Brain microvascular endothelial cell (primary cell): ENCODE data around the gene SLFNL1.

Source experiments
- DNase-seq: peaks from one replicate; pipeline ENCODE4 v3.0.0-alpha.2; 2020
- H3K27ac ChIP-seq: fragments of 250-450 bp; sonication (Bioruptor Pico); 2 replicates; pipeline ENCODE4 v1.5.1; 2020; ENCODE audit warnings: mild to moderate bottlenecking, moderate library complexity
- H3K27me3 ChIP-seq: fragments of 250-450 bp; sonication (Bioruptor Pico); replicated peaks from 2 replicates; pipeline ENCODE4 v1.5.1; 2020; ENCODE audit warnings: mild to moderate bottlenecking
- H3K36me3 ChIP-seq: fragments of 250-450 bp; sonication (Bioruptor Pico); replicated peaks from 2 replicates; pipeline ENCODE4 v1.5.1; 2020; ENCODE audit warnings: mild to moderate bottlenecking
- H3K4me3 ChIP-seq: 2 replicates; pipeline ENCODE4 v1.5.1; 2011; ENCODE audit warnings: low read depth, mild to moderate bottlenecking, control low read depth, low read length, moderate library complexity
- in situ Hi-C: cut with HindIII; loops from 2 replicates; pipeline ENCODE4 v1.10.0; 2017; ENCODE audit warnings: low sequenced_read_pairs, low pct_ligation_motif_present
- TF ChIP-seq, protein P1 (sequence below): IDR thresholded peaks from 2 replicates; pipeline ENCODE4 v1.5.1; 2011; ENCODE audit warnings: low read depth, mild to moderate bottlenecking, moderate library complexity, low read length, control low read depth, inconsistent platforms; ENCODE audit errors: missing control alignments

SLFNL1 gene

DNA sequence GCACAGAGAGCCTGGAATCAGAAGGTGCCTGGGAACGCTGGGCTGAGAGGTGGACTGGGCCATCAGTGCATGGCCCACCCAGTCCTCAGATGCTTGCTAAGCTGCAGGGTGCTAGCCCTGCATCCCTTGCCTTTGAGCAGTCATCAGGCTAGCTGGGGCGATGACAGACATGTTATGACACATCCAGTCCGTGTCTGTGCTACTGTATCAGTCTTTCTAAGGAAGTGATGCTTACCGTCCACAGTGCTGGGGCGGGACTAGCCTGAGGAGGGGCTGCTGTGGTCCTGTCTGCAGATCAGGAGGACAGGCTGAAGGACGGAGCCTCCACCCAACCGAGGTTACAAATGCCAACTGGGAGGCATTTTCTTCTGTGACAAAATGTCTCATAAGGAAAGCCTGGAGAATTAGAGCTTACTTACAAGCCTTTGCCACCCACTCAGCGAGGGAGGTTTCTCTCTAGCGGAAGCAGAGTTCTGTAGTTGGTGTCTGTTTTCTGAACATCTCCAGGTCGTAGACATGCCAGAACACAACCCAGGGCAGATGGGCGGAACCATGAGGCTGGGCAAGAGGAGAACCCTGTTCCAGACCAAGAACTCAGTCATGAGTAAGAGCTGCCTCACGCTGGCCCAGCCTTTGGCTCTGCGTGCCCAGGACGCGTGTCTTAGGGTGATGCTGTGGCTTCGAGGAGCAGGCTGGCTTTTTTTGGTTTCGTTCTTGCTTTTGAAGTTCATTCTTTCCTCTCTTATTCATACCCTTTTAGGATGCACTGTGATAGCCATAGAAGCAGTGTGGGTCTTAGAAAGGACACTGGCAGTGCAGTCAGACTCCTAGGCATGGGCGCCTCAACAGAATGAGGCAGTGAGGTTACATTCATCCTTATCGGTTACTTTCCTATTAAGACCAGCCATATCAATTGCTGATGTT is 14.3 kb downstream of the SLFNL1 start:
- TF ChIP-seq, protein P1, sequence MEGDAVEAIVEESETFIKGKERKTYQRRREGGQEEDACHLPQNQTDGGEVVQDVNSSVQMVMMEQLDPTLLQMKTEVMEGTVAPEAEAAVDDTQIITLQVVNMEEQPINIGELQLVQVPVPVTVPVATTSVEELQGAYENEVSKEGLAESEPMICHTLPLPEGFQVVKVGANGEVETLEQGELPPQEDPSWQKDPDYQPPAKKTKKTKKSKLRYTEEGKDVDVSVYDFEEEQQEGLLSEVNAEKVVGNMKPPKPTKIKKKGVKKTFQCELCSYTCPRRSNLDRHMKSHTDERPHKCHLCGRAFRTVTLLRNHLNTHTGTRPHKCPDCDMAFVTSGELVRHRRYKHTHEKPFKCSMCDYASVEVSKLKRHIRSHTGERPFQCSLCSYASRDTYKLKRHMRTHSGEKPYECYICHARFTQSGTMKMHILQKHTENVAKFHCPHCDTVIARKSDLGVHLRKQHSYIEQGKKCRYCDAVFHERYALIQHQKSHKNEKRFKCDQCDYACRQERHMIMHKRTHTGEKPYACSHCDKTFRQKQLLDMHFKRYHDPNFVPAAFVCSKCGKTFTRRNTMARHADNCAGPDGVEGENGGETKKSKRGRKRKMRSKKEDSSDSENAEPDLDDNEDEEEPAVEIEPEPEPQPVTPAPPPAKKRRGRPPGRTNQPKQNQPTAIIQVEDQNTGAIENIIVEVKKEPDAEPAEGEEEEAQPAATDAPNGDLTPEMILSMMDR = no peak
- peak; percentile 39 for DNase-seq
- in situ Hi-C loops = no loop called here
- H3K27ac ChIP-seq = no peak overlapping the region
- no peak overlapping the region for H3K4me3 ChIP-seq
- H3K27me3 ChIP-seq = no peaks in the 10 kb centered on the region
- H3K36me3 ChIP-seq = peaks cover 92% of the 10 kb centered on the region

DNA sequence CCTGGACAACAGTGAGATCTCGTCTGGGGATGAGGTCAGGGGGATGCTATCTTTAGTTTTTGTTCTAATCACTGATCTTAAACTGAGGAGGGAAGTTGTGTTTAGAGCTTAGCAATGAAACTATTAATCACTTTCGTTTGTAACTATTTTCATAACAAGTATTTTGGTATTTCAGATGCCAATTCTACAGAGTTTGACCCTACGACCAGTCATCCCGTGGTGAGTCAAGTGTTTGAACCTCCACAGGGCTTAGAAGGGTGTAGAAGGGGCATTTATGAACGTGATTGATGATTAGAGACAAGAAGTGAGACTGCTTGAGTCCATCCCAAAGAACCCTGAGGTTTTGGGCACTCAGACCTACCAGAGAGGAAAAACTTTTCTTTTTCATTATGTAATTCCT is 15.6 kb downstream of the SLFNL1 start:
- in situ Hi-C loops = no loop called here
- no peak for DNase-seq
- no peak overlapping the region for H3K4me3 ChIP-seq
- no peak overlapping the region for H3K27ac ChIP-seq
- H3K36me3 ChIP-seq = peaks cover 92% of the 10 kb centered on the region
- no peaks in the 10 kb centered on the region for H3K27me3 ChIP-seq
- TF ChIP-seq, protein P1 = no peak

DNA sequence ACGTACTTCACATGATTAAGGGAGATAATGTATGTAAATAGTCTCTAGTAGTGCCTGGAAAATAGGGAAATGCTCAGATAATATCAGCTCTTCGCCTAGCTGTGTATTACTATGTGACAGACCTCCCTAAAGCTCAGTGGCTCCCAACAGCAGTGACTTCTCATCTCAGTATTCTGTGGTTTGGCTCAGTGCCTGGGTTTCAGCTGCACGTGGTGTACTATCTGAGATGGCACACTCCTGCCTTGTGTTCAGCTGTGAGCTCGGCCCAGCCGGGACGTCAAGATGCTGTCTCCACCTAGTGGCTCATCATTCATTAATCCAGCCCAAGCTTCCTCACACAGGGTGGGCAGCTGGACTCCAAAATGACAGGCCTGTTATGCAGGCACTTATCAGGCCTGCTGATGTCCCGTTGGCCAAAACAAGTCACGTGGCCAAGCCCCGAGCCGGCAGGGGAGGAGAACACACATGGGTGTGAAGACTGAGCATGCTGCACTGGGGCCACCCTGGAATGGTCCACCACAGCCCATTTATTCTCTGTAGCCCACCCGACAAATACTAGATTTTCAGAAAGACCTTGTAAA is 17.8 kb downstream of the SLFNL1 start:
- peaks cover 88% of the 10 kb centered on the region for H3K36me3 ChIP-seq
- TF ChIP-seq, protein P1 = peak; percentile 82
- DNase-seq = peak; percentile 100
- H3K27ac ChIP-seq = peak overlapping the region; percentile 14
- H3K4me3 ChIP-seq = no peak overlapping the region
- no peaks in the 10 kb centered on the region for H3K27me3 ChIP-seq
- in situ Hi-C loops = no loop called here

DNA sequence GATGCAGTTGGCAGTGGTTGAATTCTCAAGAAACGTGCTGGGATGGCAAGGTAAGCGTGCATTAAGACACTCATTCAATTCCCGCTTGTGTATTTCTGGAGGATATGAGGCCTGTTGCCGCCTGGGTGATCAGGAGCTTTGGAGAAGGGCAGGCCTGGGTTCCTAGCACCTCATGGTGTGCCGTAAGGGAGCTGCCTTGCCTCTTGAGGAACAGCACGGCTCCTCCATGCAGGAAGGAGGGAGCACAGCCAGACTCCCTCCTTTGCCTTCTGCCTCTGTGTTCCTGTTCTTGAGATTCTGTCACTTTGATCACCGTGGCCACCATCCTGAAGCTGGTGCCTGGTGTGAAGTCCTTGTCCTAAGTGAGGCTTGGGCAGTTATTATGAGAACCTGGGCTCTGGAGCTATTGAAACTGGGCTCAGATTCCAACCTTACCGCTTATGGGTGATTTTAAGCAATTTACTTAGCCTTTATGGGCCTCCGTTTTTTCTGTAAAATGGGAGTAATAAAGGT is 18.3 kb downstream of the SLFNL1 start:
- DNase-seq = no peak
- TF ChIP-seq, protein P1 = no peak
- Histone ChIP-seq H3K27me3 (no peaks in the 10 kb centered on the region), H3K4me3 (no peak overlapping the region), H3K36me3 (peaks cover 87% of the 10 kb centered on the region), H3K27ac (peak overlapping the region; percentile 14)
- in situ Hi-C loops = no loop called here

DNA sequence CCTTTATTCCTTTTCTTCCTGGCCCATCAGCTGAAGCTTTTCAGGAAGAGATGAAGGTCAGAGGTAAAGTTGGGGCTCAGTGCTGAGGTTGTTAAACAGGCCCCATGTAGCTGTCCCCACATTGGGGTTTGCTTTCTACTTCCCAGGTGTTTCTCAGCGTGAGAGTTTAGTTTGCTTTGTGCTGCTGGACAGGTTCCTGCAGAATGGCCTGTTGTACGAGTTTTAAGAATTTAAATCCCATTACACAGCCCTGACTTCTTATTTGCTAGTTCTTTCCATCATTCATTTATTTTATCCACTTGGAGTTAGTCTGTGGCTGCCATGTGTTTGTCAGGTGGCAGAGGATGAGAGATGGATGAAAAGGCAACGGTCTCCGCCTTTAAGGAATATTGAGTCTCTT is 22.9 kb downstream of the SLFNL1 start:
- DNase-seq = no peak
- Histone ChIP-seq H3K27me3 (no peaks in the 10 kb centered on the region), H3K36me3 (peaks cover 90% of the 10 kb centered on the region), H3K27ac (no peak overlapping the region), H3K4me3 (no peak overlapping the region)
- TF ChIP-seq, protein P1 = no peak
- in situ Hi-C loops = no loop called here
